Forelimb muscle (tissue), 1 donor: ENCODE data around the gene PRKCA. TPM values are rescaled to one million over a fixed set of nuclear protein-coding genes. Genes with fewer than 3 reads are reported as not detected.

Experiments used
- DNase-seq: peaks from one replicate; pipeline ENCODE4 v3.0.0-alpha.2; 2013; ENCODE audit warnings: low read depth
- polyA plus RNA-seq: library from polyadenylated mRNA; unstranded; fragments of 120-200 nt; gene quantifications from one replicate; pipeline ENCODE4 v1.2.1, GENCODE V29; 2013; ENCODE audit not compliant: insufficient read length

Gene PRKCA
- polyA plus RNA-seq, 1 donor: 2.4 TPM

DNA sequence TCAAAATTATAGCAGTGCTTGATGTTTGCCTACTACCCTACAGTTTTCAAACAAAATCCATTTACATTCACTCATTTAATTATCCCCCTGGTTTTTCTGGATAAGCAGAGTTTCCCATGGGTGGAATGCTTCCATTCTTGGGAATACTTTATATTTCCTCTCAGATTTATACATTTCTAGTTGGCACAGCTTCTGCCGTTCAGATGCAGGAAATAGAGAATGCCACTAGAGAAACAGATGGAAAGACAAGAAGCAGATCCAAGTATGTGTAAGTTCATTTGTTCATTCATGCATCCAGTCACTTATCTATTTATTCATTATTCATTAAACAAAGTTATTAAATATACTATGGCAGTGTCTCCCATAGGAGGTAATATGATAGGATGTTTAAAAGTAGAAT, 467.5 kb downstream of the PRKCA start:
- no peak for DNase-seq

- DNase-seq: no peak
These were observed 469.9 kb downstream of the PRKCA start for GRCh38 chr17:66772148-66772812.

DNA sequence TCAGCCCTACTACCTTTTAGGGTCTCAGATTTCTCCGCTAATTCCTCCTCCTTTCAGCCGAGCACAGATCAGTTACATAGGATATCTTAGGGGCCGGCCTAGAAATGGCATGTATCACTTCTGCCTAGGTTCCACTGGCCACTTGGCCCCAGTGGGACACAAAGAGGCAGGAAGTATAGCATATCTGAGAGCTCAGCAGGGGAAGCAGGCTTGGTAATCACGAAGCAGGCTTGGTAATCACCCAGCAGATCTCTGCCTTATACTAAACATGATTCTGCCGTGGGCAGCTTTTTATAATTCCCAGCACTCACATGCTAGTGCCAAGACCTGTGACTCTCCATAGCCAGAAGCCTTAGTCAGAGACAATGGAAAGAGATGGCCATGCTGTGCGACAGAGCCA, 472.9 kb downstream of the PRKCA start:
- no peak for DNase-seq

DNA sequence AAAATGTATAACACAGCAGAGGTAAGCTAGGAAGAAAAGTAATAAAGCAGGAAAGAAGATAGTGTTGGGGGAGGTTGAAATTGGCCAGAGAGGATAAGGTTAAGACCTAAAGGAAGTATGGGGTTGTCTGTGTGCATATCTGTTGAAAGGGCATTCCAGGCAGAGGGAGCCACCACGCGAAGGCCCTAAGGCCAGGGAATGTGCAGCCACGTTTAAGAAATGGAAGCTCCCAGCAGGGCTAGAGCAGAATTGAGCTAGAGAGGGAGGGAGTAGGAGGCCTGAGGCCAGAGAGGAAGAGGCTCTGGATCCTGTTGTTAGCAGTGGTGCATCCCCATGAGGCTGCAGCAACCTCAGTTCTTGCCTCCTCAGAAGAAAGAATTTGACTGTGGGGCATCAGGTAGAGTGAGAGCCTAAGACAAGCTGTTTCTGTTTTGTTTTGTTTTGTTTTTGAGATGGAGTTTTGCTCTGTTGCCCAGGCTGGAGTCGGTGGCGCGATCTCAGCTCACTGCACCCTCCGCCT, 473.5 kb downstream of the PRKCA start:
- DNase-seq: no peak

GRCh38 chr17:66776999-66777688, 474.7 kb downstream of the PRKCA start:
- no peak for DNase-seq

DNA sequence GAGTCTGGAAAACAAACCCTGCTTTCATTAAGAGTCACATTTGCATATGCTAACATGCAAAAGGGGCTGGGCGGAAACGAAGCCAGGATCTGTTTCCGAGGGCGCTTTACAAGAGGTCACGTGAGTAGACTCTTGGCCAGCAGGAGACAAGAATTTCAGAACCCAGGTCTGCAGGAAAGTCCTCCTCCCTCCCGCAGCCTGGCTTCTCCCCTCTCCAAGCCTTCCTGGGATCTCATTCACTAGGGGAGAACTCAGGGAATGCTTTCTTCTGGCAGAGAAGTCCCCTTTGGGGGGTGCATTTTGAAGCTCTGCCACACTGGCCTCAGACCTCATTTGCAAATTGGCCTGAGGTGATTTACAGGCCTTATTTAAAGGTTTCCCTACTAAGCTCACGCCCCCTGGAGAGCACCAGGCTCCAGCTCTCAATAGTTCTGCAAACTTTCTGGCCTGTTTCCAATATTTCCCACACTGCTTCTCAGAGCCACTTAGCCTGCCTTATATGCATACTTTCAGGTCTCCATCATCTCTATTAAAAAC, 475.3 kb downstream of the PRKCA start:
- DNase-seq: no peak

GRCh38 chr17:66778531-66779236, 476.3 kb downstream of the PRKCA start:
- no peak for DNase-seq

DNA sequence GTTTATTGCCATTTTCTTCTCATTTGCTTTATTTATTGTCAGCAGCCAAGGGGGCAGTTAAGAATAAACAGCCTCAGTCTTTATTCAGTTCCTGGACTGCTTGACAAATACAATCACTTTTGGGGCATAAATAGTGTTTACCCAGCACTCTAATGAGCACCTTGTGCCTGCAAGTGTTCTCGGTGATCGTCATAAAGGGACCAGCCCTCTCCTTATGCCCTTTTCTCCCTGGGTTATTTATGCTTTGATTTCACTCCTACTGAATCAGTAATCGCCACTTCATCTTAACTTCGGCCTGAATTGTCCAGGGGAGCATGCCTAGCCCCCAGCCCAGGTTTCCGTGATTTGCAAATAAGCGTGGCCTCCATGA, 476.8 kb downstream of the PRKCA start:
- DNase-seq: no peak

DNA sequence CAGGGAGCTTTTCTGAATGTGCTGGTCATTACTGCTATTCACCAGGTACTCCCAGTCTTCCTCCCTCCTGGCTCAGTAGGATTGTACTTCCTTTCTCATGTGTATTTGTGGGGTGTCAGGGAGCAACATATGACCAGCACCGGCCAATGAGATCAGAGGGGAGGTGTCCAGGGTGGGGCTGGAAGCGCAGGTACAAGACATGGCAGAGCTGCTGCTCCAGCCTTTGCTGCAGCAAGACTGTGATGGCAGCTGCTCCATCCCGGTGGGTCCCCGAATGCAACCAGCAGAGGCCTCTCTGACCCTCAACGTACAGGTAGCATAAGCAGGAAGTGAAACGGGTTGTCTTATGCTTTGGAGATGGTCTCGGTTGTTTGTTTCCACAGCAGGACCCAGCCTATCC, 478.7 kb downstream of the PRKCA start:
- no peak for DNase-seq

DNA sequence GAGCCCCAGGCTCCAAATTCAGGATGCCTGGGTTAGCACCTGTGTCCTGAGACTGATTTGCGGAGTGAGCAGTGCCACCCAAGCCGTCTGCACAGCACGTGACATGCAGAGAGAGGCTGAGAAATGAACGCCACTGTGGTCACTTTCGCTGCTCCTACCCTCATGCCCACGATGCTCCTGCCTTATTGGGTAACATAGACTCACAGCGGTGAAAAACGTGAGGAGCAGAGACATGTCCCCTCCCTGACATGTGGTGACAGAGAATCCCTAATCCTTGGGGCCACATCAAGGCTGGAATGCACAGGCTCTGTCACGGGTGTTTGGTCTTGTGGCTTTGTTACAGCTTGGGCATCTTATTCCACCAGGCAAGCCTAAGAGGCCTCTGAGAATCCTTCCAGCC, 480.4 kb downstream of the PRKCA start:
- no peak for DNase-seq

- no peak for DNase-seq
These were observed 481.4 kb downstream of the PRKCA start for GRCh38 chr17:66783656-66784381.

GRCh38 chr17:66784621-66785364, 482.4 kb downstream of the PRKCA start:
- DNase-seq: no peak

- no peak for DNase-seq
These were observed 483.7 kb downstream of the PRKCA start for GRCh38 chr17:66786107-66786506.

DNA sequence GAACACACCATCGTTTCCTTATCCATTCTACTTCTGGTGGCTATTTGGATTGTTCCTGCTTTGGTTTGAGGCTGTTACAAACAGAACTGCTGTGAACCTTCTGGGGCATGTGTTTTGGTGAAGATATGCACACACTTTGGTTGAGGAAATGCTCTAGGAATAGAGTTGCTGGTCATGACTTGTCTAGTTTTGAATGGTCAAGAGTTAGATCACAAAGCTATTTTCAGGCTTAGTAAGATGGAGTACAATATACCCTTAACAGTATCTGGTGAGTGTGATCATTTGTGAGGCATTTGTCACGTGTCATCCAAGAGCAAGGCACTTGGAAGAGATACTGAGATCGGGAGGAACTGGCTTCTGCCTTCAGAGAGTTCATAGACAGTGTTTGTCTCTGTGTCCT, 485.5 kb downstream of the PRKCA start:
- no peak for DNase-seq

DNA sequence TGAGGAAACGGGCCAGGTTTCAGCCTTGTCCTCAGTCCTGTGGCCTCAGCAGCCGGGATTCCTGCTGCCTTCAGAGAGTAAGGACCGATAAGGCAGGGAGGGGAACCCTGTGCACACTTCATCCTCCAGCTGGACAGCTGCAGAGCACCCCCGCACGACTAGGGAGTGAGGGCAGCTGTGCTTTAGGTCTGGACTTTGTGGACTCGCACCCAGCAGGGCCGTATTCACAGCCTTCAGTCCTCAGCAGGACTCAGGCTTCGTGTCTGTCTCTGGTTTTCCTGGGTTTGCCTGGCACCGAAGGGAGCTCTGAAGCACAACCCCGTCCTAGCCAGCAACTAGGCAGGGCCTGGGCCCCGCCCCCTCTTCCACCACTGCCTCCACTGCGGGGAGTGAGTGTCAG, 486.7 kb downstream of the PRKCA start:
- DNase-seq: no peak

DNA sequence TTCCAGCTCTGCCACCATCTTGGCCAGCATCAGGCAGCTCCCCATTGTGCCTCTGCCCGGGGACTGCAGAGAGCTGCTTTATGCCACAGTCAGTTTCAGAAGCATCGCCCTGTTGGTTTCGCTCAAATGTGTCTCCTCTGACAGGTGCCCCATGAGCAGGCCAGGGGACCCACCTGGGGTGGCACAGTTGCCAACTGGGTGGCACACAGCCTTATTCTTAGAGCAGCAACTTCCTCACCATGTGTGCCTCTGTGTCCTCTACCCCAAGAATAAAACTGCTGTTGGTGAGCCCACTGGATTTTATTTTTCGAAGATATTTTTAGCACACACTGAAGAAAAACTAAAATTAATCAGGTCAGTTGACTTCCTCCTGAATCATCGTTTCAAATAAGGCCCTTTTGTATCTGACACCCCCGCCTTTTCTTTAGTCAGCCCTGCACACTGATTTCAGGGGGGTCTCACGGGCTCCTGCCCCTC, 487.6 kb downstream of the PRKCA start:
- DNase-seq: no peak

- DNase-seq: no peak
These were observed 488.2 kb downstream of the PRKCA start for GRCh38 chr17:66790501-66791061.

- no peak for DNase-seq
These were observed 488.9 kb downstream of the PRKCA start for GRCh38 chr17:66791347-66791746.

- no peak for DNase-seq
These were observed 491.4 kb downstream of the PRKCA start for GRCh38 chr17:66793814-66794213.

GRCh38 chr17:66795486-66795885, 493.1 kb downstream of the PRKCA start:
- DNase-seq: no peak
